ENCODE measurements around the gene WNT3A.
A peak's percentile ranks its signal among the peaks of the same experiment; 100 is the strongest.
"Not testable (repeated sequence)": the region's sequence is repeated elsewhere in the genome, so short reads cannot be mapped to it uniquely, and the experiment has no call there.

The WNT3A gene, protein sequence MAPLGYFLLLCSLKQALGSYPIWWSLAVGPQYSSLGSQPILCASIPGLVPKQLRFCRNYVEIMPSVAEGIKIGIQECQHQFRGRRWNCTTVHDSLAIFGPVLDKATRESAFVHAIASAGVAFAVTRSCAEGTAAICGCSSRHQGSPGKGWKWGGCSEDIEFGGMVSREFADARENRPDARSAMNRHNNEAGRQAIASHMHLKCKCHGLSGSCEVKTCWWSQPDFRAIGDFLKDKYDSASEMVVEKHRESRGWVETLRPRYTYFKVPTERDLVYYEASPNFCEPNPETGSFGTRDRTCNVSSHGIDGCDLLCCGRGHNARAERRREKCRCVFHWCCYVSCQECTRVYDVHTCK

DNA sequence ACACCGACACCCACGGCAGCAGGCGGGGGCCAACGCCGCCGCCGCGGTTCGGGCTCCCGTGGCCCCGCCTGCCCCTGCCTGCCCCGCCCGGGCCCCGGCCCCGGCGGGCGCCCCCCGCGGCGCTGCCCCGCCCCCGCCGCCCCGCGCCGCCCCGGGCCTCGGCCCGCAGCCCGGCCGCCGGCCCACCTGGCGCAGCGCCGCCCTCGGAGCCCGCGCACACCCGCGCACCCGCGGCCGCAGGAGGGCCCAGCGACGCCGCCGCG, at the start of gene WNT3A:
Gene WNT3A (plus strand): TSS at position 213 of the 263 bp plus-strand sequence. CDS start 131 bp downstream, outside the sequence.
- DNase-seq (ENCODE audit: low spot score) (no peak), FAIRE-seq (no peak)

DNA sequence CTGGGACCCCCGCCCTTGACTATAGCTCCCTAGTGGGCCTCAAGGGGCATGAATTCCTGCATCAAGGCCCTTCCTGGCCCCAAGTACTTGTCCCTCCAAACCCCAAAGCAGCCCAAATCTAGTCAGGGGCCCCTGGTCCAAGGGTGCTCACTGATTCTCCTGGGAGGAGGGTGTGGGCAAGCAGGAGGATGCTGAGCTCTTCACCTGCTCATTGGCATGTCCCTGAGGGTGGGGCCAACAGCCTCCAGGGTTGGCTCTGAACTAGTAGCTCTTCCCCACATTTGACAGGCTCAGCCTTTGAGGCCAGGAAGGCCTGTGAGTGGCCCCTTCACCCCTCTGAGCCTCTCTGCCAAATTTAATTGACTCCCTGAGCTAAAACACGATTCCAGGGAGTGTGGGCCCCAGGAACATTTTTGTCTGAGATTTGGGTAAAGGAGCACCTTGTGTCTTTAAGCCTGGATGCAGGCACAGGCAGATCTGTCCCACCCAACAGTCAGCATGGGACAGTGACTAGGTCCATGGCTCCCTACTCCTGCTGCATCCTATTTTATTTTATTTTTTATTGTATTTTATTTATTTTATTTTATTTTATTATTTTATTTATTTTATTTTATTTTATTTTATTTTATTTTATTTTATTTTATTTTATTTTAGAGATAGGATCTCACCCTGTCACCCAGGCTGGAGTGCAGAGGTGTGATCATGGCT, 48.0 kb upstream of the WNT3A start:
- no peak for FAIRE-seq
- no peak for DNase-seq (ENCODE audit: low spot score)

DNA sequence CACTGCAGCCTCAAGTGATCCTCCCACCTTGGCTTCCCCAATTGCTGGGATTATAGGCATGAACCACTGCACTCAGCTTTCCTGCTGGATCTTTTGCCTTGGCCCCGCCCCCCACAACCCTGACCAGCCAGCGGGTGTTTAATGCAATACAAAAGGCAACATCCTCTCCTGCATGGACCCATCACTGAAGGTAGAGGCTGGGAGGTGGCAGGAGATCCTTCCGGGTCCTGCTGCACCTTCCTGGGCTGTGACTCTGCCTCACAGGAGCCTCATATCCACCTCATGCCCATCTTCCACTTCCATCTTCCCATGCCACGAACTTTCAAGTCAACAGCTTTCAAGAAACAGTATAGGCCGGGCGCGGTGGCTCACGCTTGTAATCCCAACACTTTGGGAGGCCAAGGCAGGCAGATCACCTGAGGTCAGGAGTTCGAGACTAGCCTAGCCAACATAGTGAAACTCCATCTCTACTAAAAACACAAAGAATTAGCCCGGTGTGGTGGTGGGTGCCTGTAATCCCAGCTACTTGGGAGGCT, 47.4 kb upstream of the WNT3A start:
- FAIRE-seq: no peak
- DNase-seq (ENCODE audit: low spot score): no peak

DNA sequence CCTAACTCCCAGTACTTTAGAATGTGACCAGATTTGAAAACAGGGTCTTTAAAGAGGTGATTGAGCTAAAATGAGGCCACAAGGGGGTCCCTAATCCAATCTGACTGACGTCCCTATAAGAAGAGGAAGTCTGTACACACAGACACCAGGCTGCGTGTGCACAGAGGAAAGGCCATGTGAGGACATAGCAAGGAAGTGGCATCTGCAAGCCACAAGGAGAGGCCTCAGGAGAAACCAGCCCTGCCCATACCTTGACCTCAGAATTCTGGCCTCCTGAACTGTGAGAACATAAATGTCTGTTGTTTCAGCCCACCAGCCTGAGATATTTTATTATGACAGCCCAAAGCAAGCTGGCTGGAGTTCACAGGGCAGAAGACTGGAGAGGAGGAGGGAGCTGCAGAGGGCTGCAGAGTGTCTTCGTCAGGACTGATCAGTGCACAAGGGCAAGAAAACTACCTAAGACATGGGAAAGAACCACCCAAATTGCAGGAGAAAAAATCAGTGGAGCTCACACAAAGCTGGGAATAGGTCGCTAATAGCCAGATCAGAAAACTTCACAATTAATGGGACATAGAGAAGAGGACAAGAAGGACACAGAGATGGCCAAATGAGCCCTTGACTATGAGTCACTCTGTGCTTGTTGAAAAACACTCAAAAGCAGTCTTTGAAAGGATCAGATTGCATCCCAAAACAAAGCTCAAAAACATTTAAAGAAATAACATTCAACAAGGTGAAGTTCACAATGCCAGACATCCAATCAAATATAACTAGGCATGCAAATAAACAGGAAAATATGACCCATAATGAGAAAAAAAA, 44.9 kb upstream of the WNT3A start:
- no peak for DNase-seq (ENCODE audit: low spot score)
- no peak for FAIRE-seq

DNA sequence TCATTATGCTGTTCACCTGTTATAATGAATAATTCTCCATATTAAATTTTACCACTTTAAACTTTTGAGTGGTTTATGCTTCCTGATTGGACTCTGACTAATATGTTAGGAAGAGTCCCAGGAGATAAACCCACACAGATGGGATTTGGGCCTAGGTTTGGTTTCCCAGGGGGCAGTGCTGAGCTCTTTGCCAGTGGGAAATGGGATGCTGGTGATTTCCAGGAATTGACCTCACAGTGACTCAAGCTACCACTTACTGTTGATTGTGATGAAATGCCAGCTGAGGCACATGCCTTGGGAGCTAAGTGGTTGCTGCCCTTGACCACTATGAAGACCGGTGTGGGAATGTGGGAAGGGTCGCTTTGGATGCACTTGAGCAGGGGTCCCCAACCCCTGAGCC, 40.1 kb upstream of the WNT3A start:
- not testable (repeated sequence) for FAIRE-seq; DNase-seq (ENCODE audit: low spot score)

DNA sequence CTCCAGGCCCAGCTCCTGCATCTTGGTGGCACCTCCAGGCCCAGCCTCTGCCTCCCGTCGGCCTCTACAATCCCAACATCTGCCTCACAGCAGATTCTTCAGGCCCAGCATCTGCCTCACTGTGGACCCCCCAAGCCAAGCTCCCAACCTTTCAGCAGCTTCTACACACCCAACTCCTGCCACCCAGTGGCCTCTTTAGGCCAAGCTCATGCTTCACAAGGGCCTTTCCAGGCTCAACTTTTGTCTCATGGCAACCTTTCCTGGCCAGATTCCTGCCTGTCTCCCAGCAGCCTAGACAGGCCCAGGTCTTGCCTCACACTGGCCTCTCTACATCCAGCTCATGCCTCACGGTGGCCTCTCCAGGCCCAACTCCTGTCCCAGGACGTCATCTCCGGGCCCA, 39.0 kb upstream of the WNT3A start:
- DNase-seq (ENCODE audit: low spot score); FAIRE-seq: not testable (repeated sequence)

DNA sequence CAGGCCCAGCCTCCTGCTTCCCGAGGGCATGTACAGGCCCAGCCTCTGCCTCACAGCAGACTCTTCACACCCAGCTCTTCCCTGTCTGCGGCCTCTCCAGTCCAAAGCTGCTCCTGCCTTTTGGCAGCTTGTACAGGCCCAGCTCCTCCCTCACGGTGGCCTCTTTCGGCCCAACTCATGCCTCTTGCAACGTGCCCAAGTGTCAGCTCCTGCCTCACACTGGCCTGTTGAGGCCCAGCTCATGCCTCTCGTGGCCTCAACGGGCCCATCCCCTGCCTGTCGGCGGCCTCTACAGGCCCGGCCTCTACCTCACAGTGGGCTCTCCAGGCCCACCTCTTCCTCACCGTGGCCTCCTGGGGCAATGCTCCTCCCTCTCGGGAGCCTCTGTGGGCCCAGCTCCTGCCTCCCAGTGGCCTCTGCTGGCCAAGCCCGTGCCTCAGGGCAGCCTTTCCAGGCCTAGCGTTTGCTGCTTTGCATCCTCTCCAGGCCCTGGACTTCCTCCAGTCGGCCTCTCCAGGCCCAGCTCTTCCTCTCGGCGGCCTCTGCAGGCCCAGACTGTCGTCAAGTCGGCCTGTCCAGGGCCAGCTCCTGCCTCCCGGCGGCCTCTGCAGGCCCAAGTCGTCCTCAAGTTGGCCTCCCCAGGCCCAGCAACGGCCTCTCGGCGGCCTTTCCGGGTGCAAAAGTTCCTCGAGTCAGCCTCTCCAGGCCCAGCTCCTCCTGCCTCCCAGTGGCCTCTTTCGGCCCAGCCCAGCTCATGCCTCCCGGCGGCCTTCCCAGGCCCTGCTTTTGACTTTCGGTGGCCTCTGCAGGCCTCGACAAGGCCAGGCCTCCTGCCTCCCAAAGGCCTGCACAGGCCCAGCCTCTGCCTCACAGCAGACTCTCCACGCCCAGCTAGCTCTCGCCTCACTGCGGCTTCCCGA, 36.5 kb upstream of the WNT3A start:
- DNase-seq (ENCODE audit: low spot score); FAIRE-seq: not testable (repeated sequence)

DNA sequence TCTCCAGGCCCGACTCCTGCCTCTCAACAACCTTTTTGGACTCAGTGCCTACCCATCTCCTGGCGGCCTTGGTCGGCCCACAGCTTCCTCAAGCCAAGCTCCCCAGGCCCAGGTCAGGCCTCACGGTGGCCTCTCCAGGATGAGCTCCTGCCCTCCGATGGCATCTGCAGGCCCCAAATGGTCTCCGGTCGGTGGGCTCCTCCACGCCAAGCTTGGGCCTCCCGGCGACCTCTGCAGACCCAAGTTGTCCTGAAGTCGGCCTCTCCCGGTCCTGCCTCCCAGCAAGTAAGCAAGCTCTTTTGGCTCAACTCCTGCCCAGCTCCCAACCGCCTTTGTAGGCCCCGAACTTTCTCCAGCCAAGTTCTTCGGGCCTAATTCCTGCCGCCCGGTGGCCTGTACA, 35.6 kb upstream of the WNT3A start:
- FAIRE-seq; DNase-seq (ENCODE audit: low spot score): not testable (repeated sequence)

DNA sequence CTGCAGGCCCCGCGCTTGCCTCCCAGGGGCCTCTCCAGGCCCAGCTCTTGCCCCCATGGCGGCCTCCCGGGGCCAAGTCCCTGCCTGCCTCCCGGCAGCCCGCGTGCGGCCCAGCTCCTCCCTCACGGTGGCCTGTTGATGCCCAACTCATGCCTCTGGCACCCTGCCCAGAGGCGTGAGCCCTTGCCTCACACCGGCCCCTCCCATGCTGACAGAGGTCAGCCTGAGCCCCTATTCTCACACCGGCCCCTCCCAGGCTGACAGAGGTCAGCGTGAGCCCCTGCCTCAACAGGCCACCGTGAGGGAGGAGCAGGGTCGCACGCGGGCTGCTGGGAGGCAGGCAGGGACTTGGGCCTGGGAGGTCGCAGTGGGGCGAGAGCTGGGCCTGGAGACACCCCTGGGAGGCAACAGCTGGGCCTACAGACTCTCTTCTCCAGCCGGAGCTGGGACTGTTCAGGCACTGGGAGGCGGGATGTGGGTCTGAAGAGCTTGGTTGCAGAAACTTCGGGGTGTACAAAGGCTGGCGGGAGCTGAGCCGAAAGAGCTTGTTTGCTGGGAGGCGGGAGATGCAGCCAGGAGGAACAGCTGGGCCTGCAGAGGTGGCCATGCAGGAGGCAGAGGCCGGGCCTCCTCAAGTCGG, 35.0 kb upstream of the WNT3A start:
- DNase-seq (ENCODE audit: low spot score); FAIRE-seq: not testable (repeated sequence)

DNA sequence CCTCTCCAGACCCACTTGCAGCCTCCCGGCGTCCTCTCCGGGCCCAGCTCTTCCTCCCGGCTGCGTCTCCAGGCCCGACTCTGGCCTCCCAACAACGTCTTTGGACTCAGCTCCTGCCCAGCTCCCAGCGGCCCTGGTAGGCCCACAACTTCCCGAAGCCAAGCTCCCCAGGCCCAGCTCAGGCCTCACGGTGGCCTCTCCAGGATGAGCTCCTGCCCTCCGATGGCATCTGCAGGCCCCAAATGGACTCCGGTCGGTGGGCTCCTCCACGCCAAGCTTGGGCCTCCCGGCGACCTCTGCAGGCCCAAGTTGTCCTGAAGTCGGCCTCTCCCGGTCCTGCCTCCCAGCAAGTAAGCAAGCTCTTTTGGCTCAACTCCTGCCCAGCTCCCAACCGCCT, 34.5 kb upstream of the WNT3A start:
- not testable (repeated sequence) for FAIRE-seq; DNase-seq (ENCODE audit: low spot score)

DNA sequence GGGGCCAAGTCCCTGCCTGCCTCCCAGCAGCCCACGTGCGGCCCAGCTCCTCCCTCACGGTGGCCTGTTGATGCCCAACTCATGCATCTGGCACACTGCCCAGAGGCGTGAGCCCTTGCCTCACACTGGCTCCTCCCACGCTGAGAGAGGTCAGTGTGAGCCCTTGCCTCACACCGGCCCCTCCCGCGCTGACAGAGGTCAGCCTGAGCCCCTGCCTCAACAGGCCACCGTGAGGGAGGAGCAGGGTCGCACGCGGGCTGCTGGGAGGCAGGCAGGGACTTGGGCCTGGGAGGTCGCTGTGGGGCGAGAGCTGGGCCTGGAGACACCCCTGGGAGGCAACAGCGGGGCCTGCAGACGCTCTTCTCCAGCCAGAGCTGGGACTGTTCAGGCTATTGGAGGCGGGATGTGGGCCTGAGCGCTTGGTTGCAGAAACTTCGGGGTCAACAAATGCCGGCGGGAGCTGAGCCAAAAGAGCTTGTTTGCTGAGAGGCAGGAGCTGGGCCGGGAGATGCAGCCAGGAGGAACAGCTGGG, 33.9 kb upstream of the WNT3A start:
- DNase-seq (ENCODE audit: low spot score); FAIRE-seq: not testable (repeated sequence)

DNA sequence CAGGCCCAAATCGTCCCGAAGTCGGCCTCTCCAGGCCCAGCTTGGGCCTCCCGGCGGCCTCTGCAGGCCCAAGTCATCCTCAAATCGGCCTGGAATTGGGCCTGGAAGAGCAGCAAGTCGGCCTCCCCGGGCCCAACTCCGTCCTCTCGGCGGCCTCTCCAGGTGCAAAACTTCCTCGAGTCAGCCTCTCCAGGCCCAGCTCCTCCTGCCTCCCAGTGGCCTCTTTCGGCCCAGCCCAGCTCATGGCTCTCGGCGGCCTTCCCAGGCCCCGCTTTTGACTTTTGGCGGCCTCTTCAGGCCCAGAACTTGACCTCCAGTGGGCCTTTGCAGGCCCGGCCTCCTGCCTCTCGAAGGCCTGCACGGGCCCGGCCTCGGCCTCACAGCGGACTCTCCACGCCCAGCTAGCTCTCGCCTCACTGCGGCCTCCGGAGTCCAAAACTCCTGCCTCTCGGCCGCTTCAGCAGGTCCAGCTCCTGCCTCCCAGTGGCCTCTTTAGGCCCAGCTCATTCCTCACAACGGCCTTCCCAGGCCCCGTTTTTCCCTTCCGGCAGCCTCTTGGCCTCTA, 33.0 kb upstream of the WNT3A start:
- not testable (repeated sequence) for DNase-seq (ENCODE audit: low spot score); FAIRE-seq

DNA sequence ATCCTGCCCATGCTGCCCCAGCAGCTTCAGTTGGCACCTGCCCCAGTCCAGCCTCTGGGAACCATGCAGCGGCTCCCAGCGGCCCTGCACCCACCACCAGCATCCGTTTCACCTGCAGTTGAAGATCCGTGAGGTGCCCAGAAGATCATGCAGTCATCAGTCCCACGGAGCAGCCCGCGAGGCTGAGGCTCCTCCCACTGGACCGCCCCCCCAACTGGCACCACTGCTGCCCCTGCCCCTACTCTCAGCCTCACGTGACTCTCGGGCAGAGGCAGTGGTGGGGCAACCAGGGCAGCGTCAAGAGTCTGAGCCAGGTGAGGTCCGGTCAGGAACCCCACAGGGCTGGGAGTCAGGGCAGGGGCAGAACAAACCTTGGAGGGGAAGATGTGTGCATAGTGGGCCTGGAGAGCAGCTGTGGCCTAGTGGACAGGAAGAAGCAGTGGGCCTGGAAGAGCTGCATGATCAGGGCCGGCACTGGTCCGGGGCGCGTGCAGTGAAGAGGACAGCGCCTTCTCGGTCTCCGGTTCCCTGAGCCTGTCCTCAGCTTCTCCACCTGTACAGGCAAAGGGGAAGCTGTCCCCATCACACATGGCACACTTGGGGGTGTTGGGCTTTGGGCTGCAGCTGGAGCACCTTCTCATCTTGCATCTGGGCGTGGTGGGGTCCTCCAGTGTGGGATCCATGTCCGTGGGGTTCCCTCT, 31.1 kb upstream of the WNT3A start:
- not testable (repeated sequence) for FAIRE-seq; DNase-seq (ENCODE audit: low spot score)

DNA sequence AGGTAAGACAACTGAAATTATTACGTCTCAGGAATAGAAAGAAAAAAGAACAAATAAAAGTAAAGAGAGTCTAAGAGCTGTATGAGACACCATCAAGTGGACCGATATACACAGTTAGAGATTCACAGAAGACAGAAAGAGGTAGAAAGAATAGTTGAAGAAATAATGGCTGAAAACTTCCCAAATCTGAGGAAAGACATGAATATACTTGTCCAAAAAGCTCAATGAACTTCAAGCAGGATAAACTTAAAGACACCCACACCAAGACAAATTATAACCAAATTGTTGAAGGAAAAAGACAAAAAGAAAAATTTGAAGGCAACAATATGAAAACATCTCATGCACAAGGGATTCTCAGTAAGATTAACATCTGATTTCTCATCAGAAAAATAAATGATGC, 19.6 kb upstream of the WNT3A start:
- DNase-seq (ENCODE audit: low spot score) (no peak), FAIRE-seq (no peak)

DNA sequence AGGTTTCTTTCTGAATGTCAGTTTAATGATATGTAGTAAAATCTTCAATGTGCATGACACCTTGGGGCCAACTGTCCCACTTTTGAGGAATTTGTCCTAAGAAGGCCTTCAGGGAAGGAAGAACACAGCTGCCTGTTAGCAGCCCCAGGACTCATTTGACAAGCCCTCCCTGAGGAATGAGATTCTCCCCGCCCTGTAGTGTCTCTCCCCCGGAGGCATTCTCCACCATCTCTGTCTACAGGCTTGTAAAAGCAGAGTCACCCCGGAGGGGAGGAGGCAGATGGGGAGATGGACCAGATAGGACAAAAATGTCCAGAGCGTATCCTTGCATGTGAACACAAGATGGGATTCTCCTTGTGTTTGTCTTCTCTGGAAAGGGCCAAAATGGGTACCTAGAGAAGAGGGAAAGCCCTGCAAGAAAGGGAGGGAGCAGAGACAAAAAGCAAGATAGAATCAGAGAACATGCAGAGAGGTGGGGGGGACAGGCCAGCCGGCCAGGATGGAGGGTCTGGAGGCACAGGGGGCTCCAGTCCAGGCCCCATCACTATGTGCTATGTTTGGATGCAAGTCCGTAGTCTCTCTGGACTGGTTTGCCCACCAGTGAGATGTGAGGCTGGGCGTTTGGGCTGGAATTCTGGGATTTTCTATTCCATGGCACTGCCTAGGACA, 12.0 kb upstream of the WNT3A start:
- FAIRE-seq: no peak
- DNase-seq (ENCODE audit: low spot score): no peak

DNA sequence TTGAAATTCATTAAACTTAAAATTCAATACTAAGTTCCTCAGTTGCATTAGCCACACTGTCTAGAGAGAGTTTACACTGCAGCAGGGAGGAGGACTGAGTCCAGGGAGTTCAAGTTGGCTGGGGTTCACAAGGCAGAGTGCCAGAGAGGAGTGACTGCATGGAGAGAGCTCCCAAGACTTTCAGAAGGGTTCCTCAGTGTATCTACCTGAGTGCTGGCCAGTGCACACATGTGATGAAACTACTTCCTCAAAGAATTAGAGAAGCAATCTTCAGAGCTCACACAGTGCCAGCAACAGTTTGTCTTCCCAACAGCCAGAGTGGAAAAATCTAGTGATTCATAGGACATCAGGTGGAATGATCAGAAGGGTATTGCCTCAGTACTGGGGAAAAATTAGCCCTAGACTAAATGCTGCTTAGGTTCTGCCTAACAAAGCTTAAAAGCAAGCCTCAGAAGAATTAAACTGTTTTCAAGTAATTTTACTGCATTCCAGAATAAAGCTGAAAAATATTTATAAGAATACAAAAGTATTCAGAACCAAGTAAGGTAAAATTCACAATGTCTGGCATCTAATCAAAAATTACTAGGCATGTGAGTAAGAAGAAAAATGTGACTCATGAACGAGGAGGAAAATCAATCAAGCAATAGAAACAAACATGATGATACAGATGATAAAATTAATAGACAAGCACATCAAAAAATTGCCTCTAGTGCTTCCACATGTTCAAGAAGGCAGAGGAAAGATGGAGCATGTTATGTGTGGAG, 10.4 kb upstream of the WNT3A start:
- DNase-seq (ENCODE audit: low spot score) (peak; percentile 3), FAIRE-seq (no peak)

DNA sequence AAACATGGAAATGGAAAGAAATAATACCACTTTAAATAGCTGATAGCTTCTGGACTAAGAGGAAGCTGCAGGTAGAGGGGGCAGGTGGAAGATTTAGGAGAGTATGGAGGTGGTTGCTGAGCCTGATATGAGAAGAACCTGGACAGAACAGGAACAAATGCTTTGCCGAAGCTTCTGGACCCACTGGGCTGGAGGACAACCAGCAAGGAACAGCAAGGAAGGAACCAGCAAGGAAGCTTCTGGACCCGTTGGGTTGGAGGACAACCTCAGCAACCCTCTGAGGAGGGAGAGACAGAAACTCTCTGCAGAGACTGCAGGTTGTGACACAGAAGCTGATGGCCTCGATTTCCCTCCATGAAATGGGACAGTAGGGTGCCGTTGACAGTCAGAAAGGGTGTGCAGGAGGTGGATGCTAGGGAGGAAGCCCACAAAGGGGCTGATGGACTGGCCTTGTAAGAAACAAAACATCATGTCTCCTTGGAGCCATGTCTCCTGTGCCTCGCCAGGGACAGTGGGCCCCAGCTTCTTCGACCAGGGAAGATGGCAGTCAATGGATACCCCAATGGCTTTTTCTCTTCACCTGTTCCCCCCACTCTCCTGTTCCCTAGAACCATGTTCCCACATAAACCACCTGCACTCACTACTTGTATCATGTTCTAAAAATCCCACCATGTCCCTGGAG, 8.3 kb upstream of the WNT3A start:
- peak; percentile 0 for DNase-seq (ENCODE audit: low spot score)

More for the DNA sequence above, 8.3 kb upstream of the WNT3A start:
- no peak for FAIRE-seq
